ENCODE data around the gene FGFBP3.

DNA sequence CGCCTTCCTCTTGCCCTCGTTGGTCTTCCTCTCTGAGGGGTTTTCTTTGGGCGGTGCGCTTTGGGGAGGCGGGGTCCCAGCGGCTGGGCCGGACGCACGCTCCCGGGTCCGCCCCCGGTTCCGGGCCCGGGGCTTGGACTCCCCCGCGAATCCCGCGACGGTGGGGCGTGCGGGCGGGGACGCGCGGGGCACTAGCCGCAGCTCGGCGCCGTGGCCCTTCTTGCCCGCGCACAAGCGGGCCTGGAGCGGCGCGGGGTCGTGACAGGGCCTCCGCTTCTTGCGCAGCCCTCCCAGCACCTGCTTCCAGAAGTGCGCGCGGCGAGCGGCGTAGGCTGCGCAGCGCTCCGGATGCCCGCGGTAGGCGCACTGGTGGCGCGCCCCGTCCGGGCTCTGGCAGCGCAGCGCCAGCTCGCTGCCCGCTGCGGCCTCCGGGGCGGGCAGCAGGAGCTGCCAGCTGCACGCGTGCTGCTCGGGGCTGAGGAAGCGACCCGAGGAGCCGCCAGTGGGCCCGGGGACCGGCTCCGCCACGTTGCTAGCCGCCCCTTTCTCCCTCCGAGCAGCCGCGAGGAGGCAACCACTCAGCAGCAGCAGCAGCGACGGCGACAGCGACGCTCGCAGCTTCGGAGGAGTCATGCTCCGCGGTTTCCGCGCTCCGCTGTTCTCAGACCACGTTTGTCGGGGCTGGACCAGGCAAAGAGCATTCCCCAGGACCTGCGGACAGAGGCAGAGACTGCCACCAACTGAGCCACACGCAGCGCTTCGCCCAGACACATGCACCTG, 759 bp downstream of the FGFBP3 start:
- TF ChIP-seq CTCF (optimal IDR thresholded peaks at IDR 0.05 in 1 of 3, IDR thresholded peaks at IDR 0.05 in 1 of 3, conservative IDR thresholded peaks at IDR 0.05 in 1 of 3; ENCODE audit: extremely low read depth in 1 of 3, insufficient read depth in 2 of 3, low read length in 3 of 3) (peak; percentile 32 to 90 (median 48)), EZH2 (IDR thresholded peaks at IDR 0.05; ENCODE audit: low read length) (no peak)
